Activated CD8-positive, alpha-beta memory T cell treated with anti-CD3 and anti-CD28 coated beads, Interleukin-2, amount 50 U/mL, for 4 hours (primary cell): ENCODE data around the gene PARK7.

ENCODE experiments used
- DNase-seq: peaks from one replicate; pipeline ENCODE4 v3.0.0-alpha.2; 2020

The PARK7 gene

GRCh38 chr1:7985851-7986612 lies 24.5 kb downstream of the PARK7 start:
- DNase-seq: no peak

DNA sequence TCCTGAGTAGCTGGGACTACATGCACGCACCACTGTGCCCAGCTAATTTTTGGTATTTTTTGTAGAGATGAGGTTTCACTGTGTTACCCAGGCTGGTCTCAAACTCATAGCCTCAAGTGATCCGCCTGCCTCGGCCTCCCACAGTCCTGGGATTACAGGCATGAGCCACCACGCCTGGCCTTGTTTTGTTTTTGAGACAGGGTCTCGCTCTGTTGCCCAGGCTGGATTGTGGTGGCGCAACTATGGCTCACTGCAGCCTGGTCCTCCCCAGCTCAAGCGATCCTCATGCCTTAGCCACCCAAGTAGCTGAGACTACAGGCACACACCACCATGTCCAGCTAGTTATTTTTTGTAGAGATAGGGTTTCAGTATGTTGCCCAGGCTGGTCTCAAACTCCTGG lies 26.0 kb downstream of the PARK7 start:
- no peak for DNase-seq

DNA sequence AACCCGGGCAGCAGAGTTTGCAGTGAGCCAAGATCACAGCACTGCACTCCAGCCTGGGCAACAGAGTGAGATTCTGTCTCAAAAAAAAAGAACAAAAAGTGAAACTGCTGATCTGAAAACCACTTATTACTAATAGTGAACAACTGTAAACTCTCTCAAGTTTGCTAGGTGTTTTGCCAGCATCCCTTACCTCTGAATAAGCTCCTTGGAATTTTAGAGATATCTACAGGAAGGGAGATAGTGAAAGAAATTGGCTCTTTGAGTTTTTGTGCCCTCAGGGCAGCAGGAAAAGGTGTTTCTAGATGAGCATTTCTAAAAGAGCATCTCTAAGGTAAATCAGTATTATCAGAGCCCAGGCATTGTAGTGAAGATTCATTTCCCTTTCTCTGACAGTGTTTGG lies 27.1 kb downstream of the PARK7 start:
- DNase-seq: no peak

DNA sequence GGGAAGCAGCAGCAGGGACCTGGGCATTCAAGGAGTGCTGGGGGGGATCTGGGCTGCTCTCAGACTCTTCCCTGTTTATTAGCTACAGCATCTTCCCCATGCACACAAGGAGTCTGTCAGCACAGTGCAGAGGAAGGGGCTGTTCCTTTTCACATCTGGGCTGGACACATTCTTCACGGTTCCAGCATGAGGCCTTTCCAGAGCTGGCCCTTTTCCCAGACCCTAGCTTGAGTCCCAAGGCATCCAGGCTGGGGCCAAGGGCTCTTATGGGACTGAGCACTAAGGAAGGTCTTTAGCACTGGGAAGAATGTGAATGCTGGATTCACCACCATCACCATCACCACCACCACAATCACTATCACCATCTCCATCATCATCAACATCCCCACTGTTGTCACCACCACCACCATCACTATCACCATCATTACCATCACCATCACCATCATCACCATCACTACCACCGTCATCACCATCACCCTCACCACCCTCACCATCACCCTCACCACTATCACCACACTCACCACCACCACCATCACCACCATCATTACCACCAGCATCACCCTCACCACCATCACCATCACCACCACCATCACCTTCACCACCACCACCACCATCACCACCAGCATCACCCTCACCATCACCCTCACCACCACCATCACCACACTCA lies 28.4 kb downstream of the PARK7 start:
- DNase-seq: no peak

DNA sequence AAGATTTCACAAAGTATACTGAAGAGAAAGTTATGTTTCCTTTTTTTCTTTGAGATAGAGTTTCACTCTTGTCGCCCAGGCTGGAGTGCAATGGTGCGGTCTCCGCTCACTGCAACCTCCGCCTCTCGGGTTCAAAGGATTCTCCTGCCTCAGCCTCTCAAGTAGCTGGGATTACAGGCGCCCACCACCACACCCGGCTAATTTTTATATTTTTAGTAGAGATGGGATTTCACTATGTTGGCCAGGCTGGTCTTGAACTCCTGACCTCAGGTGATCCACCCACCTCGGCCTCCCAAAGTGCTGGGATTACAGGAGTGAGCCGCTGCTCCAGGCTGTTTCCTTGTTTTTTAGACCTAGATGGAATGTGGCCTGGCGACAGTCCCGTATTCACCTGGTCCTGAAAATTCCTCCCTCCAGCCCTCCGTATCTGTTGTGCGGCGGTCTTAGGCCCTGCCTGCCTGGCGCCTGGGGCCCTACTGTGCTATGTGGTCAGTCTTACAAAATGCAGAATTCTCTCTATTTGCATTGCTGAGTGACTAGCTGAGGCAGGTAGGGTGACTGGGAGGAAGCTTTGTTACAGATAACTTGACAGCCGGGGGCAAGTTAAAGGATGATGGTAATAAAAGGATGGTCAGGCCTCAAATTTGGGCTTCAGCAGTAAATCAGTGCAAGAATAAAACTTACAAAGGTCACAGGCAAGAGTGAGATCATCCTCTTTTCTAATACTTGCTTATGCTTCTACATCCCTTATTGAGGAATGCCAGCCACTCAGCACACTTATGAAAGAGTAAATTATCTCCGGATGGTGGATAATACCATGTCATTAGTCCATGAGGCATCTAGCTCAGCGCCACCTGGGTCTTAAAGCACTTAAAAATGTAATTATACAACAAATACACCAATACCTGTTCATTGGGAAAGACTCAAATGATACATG lies 30.3 kb downstream of the PARK7 start:
- DNase-seq: no peak

DNA sequence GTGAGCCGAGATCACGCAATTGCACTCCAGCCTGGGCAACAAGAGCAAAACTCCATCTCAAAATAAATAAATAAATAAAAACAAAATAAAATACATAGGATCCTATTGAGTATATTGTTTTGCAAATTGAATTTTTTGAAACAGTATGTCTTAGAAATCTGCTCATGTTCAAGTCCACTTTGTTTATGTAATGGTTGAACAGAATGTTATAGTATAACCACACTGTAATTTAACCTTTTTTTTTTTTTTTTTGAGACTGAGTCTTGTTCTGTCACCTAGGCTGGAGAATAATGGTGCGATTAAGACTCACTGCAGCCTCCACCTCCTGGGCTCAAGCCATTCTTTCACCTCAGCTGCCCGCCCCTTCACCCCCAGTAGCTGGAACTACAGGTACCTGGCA lies 31.4 kb downstream of the PARK7 start:
- DNase-seq: no peak

- no peak for DNase-seq
Observed at GRCh38 chr1:7993593-7994479, 32.3 kb downstream of the PARK7 start.

- no peak for DNase-seq
Observed at GRCh38 chr1:7994827-7995226, 33.3 kb downstream of the PARK7 start.

GRCh38 chr1:7995437-7995836 lies 33.9 kb downstream of the PARK7 start:
- DNase-seq: no peak

- no peak for DNase-seq
Observed at GRCh38 chr1:8002329-8002910, 40.9 kb downstream of the PARK7 start.

GRCh38 chr1:8002921-8003320 lies 41.4 kb downstream of the PARK7 start:
- no peak for DNase-seq

DNA sequence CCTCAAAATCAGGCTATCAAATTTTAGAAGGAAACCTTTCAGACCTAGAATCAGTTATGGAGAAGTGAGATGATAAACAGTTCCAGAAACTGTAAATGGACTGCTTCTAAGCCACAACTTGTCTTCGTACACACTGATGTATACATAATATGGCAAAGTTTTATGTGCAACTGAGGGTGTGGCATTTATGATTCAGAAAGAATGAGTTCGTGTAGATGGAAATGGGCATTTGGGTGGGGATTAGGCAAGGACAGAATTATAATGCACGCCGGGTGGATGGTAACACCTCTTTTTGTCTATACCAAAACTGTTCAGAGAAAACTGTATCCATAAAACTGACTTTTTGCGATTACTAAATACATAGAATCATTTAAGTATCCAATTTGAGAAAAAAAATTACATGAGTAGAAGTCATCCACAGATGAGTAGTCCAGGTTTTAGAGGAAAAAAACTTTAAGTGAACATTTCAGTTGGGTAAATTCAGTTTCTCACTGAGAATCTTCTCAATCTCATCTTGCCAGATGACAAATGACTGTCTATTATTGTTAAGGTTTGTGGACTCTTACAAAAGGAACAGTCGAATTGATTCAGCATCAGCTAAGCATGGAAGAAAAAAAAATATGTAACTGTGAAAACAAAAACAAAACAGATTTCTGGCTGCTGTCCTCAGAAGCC lies 42.1 kb downstream of the PARK7 start:
- DNase-seq: no peak

DNA sequence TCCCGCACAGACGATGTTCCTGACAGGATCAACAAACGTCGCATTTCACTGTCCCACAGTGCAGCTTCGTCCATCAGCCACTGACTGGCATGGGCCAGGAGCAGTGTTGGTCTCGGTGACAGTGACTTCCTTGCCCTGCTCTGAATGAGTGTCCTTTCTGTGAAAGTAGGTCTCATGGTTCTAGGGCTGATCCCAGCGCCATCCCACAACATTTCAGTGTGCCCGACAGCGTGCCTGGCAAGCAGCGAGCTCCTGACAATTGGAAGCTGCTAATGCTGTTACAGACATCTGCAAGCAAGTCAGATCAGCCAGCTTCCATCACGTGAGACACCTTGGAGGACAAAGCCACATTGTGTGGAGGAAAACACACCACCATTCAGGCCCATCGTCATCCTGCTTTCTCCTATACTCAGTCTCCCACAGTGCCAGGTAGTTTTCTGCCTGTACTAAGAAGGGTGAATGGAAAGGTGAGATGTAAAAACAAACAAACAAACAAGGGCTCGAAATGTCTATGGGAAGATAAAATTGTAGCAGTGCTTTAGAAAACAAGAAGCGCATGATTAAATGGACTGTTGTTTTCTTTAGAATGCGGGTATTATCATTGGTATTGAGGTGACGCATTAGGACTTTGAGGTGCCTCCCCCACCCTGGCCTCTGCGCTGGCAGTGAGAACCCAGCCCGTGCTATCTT lies 42.7 kb downstream of the PARK7 start:
- no peak for DNase-seq

DNA sequence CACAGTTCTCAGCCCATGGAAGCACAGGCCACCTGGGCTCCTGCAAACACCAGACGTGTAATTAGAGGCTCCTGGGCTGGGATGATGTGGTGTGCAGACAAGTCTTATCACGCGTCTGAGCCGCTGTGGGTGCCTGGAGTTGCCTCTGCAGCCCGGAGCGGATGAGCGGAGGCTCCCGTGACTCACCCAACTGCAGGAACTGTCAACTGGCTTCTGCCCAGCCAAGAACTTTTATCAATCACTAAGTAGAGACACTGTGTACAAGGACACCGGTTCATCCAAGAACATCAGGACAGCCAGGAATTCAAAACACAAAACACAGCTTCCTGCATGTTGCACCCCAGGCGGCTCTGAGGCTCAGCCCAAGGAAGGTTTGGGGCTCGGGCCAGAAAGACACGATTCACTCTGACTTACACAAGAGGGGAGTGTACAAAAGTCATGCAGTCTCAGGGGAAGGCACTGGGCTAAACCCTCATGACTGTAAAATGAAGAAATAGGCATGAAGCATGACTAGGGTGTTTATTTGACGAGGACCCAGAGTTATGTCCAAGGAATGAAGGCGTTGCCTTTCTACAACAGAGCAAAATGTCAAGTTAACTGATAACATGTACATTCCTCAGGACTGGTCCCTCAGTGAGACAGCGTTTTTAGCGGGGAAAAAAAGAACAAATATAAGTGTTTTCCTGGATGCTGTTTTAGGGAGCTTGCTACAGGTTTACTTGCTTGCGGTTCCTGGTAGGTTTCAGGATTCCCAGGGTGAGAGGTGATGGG lies 43.5 kb downstream of the PARK7 start:
- DNase-seq: no peak

DNA sequence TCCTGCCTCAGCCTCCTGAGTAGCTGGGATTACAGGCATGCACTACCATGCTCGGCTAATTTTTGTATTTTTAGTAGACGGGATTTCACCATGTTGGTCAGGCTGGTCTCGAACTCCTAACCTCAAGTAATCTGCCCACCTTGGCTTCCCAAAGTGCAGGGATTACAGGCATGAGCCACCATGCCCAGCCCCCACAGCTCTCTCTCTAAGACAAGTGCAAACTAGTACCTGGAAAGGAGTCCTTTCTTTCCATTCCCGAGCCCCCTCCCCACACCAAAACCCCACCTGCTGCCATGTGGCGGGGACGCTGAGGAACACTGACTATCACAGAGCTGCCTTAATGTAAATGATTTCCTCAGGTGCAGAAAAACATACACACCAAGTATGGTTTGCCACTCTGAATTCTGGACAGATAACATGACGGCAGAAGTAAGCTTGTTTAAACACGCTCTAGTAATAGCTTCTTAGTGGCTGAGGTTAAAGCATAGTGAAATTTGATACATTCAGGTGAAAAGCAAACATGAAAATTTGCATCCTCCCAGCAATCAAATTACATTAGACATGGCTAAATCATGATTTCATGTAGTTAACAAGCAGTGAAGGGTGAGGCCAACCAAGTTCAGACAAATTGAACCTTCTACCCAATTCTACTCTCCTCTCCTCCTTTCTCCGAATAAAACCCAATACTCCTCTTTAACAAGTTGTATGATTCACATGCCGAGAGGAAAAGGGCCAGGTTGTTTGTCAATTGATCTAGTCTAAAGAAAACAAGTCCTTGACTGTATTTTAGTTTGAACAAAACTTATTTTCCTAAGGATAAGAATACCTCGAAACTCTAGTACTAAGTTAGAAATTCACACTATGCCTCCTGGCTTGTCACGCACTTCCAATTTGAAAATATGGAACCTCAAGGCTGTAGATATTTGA lies 44.8 kb downstream of the PARK7 start:
- DNase-seq: no peak

DNA sequence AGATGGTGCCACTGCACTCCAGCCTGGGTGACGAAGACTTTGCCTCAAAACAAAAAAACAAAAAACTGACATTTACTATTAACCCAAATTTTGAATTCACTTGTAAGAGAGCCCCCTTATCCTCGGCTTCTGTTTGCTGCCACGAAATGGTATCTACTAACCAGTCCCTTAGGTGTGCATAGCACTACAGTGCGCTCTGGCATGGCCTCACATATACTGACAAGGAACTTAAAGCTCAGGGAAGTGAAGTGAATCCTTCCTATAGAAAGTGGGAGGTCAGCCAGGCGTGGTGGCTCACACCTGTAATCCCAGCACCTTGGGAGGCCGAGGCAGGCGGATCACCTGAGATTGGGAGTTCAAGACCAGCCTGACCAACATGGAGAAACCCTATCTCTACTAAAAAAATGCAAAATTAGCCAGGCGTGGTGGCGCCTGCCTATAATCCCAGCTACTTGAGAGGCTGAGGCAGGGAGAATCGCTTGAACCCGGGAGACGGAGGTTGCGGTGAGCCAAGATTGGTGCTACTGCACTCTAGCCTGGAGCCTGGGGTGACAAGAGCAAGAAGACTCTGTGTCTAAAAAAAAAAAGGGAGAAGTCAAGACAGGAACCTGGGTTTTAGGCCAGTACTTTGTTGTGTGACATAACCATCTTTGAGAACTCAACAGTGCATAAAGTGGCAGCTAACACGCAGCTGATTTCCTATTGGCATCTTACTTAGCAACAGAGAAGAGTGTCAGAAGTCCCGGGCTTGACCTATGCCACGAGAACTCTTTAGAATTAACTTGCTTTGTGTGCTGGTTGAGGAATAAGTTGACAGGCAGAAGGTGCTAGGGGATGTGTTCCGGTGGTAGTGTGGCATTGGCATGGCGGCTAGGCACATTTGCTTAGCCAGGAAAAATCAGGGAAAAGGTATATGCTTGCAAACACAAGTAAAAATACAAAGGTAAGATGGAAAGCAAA lies 47.8 kb downstream of the PARK7 start:
- no peak for DNase-seq

- no peak for DNase-seq
Observed at GRCh38 chr1:8010080-8010664, 48.7 kb downstream of the PARK7 start.
